Stomach (tissue), 9 donors: ENCODE results near the gene ANGPTL8. TPM values are rescaled to one million over a fixed set of nuclear protein-coding genes. Genes with fewer than 3 reads are reported as not detected.

Source experiments
- DNase-seq, 2 donors: peaks; one replicate each; pipeline versions ENCODE4 v3.0.0 to v3.0.0-alpha.2; 2013 to 2019
- H3K27ac ChIP-seq, 5 donors: fragments of 200-600 bp in 4 of 5; sonication (generic) in 4 of 5; one replicate each; pipeline ENCODE4 v1.5.1; 2013 to 2019; ENCODE audit warnings: mild to moderate bottlenecking in 1 of 5, moderate library complexity in 1 of 5
- H3K27me3 ChIP-seq, 3 donors: fragments of 200-600 bp; sonication (generic); one replicate each; pipeline ENCODE4 v1.5.1; 2017 to 2019; ENCODE audit warnings: mixed run types in 1 of 3
- H3K36me3 ChIP-seq, 4 donors: fragments of 200-600 bp; sonication (generic); 1 replicate in 3 of 4; 2 replicates in 1 of 4; pipeline ENCODE4 v1.5.1; 2016 to 2019
- H3K4me1 ChIP-seq, 4 donors: fragments of 200-600 bp; sonication (generic); one replicate each; pipeline ENCODE4 v1.5.1; 2016 to 2019
- H3K4me3 ChIP-seq, 4 donors: fragments of 200-600 bp; sonication (generic) in 3 of 4; one replicate each; pipeline ENCODE4 v1.5.1; 2016 to 2019; ENCODE audit warnings: mild to moderate bottlenecking in 1 of 4
- H3K9me3 ChIP-seq, 4 donors: fragments of 200-600 bp; sonication (generic); one replicate each; pipeline ENCODE4 v1.5.1; 2016 to 2019
- EP300 ChIP-seq: sonication (generic); formaldehyde crosslinking; IDR thresholded peaks from one replicate; pipeline ENCODE4 v1.6.1; 2017; ENCODE audit warnings: antibody characterized with exemption
- POLR2A ChIP-seq, 4 donors: fragments of 450-650 bp; IDR thresholded peaks; one replicate each; pipeline ENCODE4 v1.6.1; 2016; ENCODE audit warnings: antibody characterized with exemption in 4 of 4, control low read depth in 2 of 4, mild to moderate bottlenecking in 1 of 4, moderate library complexity in 1 of 4
- POLR2AphosphoS5 ChIP-seq, 3 donors: sonication (generic); formaldehyde crosslinking; IDR thresholded peaks; one replicate each; pipeline ENCODE4 v1.6.1; 2016; ENCODE audit warnings: antibody characterized with exemption in 3 of 3
- WGBS, 5 donors: extraction: QIAGEN DNeasy Blood & Tissue Kit in 3 of 5; methylation state at CpG; one replicate each; pipeline versions ENCODE4 v1.1.5 to v1.1.7; 2013 to 2018; 5-methylcytosine and 5-hydroxymethylcytosine counted together
- intact Hi-C: fragments of 100-400 bp; cut with DNase I; formaldehyde crosslinking; loops from one replicate; pipeline ENCODE4 v1.15.1; 2023; ENCODE audit warnings: low total_unique reads
- polyA plus RNA-seq, 3 donors: library from polyadenylated mRNA; stranded (reverse); fragments of 200-250 nt; gene quantifications; one replicate each; pipeline ENCODE4 v1.2.3, GENCODE V29; 2013
- total RNA-seq, 5 donors: library from RNA; depleted of rRNA; stranded (reverse); fragments of >200 nt; gene quantifications; one replicate each; pipeline versions ENCODE4 v1.1.0 to v1.2.3, GENCODE V29; 2014 to 2016
- TF ChIP-seq, protein P1 (sequence below), 7 experiments: fragments of 450-650 bp in 4 of 7; fragments of 200-600 bp in 3 of 7; sonication (generic) in 3 of 7; IDR thresholded peaks; one replicate each; pipeline ENCODE4 v1.5.1; 2016 to 2019; ENCODE audit warnings: antibody characterized with exemption in 7 of 7, control low read depth in 2 of 7, mild to moderate bottlenecking in 1 of 7
- donor health status: healthy with polysubstance abuse.
- donor health status: Bipolar disorder and iron deficiency.
- donor health status: healthy.

The ANGPTL8 gene
- total and polyA plus RNA-seq, 8 donors, result 0.70 TPM; not detected in 7

DNA sequence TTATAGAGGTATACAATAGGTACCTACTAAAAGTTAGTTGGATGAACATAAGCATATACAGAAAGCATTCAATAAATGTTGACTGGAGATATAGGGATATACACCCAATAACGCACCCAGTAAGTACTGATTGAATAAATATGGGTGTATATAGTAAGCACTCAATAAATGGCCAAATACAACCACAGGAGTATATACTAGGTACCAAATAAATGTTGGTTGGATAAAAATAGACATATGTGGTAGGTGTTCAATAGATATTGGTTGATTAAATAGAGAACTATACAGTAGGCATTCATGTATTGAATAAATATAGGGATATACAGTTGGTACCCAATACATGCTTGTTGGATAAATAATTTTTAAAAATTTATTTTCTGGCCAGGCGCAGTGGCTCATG, 9.4 kb downstream of the ANGPTL8 start:
- Histone ChIP-seq H3K36me3 (peaks cover 18 to 84% (median 74%) of the 10 kb centered on the region in 4 donors), H3K27me3 (no peaks in the 10 kb centered on the region), H3K27ac (peak overlapping the region in 1 of 5 donors; percentile 55), H3K4me1 (peaks cover 0 to 8% (median 3%) of the 10 kb centered on the region in 4 donors), H3K9me3 (no peaks in the 10 kb centered on the region), H3K4me3 (no peak overlapping the region)
- TF ChIP-seq EP300 (no peak), POLR2A (IDR thresholded peaks at IDR 0.05) (no peak), POLR2AphosphoS5 (IDR thresholded peaks at IDR 0.05) (no peak)
- TF ChIP-seq, protein P1, sequence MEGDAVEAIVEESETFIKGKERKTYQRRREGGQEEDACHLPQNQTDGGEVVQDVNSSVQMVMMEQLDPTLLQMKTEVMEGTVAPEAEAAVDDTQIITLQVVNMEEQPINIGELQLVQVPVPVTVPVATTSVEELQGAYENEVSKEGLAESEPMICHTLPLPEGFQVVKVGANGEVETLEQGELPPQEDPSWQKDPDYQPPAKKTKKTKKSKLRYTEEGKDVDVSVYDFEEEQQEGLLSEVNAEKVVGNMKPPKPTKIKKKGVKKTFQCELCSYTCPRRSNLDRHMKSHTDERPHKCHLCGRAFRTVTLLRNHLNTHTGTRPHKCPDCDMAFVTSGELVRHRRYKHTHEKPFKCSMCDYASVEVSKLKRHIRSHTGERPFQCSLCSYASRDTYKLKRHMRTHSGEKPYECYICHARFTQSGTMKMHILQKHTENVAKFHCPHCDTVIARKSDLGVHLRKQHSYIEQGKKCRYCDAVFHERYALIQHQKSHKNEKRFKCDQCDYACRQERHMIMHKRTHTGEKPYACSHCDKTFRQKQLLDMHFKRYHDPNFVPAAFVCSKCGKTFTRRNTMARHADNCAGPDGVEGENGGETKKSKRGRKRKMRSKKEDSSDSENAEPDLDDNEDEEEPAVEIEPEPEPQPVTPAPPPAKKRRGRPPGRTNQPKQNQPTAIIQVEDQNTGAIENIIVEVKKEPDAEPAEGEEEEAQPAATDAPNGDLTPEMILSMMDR (IDR thresholded peaks at IDR 0.05), result no peak
- 86 to 97% (median 95%) methylated on average over 2 of the region's 2 CpGs for WGBS, 5 donors
- intact Hi-C loops, result no loop called here
- no peak for DNase-seq

DNA sequence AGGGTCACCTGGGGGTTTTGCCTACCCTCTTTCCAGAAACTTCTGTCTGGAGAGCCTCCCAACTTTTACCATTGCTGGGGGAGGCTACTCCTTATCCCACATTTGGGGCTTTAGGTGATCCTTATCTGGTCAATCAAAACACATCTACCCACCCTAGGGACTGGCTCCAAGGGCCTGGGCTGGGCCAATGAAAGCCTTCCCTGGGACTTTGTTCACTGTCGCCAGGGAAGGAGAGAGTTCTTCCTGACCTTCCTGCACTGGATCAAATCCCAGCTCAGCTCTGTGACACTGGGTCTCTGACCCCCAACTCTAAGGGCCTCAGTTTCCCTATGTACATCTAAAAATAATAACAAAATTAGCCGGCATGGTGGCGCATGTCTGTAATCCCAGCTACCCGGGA, 11.8 kb downstream of the ANGPTL8 start:
- no peak for DNase-seq
- intact Hi-C loops, result no loop called here
- H3K36me3 ChIP-seq, result peaks cover 18 to 74% (median 71%) of the 10 kb centered on the region in 4 donors
- H3K27me3 ChIP-seq, result no peaks in the 10 kb centered on the region
- H3K27ac ChIP-seq, result no peak overlapping the region
- no peak overlapping the region for H3K4me3 ChIP-seq
- TF ChIP-seq POLR2A (IDR thresholded peaks at IDR 0.05) (no peak), EP300 (no peak), POLR2AphosphoS5 (IDR thresholded peaks at IDR 0.05) (no peak)
- TF ChIP-seq, protein P1 (IDR thresholded peaks at IDR 0.05), result no peak
- no peaks in the 10 kb centered on the region for H3K9me3 ChIP-seq
- 96 to 100% (median 98%) methylated on average over 4 of the region's 4 CpGs for WGBS, 5 donors
- peaks cover 0 to 6% (median 2%) of the 10 kb centered on the region in 4 donors for H3K4me1 ChIP-seq

DNA sequence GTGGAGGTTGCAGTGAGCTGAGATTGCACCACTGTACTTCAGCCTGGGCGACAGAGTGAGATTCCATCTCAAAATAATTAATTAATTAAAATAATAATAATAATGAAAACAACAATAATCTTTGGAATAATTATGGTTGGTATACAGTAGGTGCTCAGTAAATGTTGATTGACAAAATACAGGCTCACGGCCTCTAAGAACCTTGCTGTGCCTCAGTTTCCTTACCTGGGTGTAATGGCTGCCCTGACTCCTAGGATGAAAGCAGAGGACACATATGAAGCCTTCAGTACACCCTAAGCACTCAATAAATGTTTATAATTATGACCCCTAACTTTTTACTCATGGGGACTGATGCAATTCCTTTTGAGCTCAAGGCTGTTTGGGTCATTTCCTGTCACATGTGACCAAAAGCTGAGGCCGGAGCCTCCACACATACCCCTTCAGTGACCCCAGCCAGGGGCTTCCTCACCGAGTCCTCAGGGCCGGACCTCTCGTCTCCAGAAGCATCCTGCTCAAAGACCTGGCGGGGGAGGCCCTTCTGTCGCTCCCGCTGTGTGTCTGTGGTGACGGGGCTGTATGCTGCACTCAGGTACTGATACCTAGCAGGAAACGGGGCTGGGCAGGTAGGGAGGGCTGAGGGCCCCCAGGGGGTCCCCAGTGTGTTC, 12.4 kb downstream of the ANGPTL8 start:
- Histone ChIP-seq H3K9me3 (no peaks in the 10 kb centered on the region), H3K27ac (no peak overlapping the region), H3K27me3 (no peaks in the 10 kb centered on the region), H3K4me3 (no peak overlapping the region), H3K4me1 (peaks cover 0 to 6% (median 2%) of the 10 kb centered on the region in 4 donors), H3K36me3 (peaks cover 15 to 69% (median 66%) of the 10 kb centered on the region in 4 donors)
- intact Hi-C loops, result no loop called here
- TF ChIP-seq, protein P1 (IDR thresholded peaks at IDR 0.05), result no peak
- TF ChIP-seq POLR2AphosphoS5 (IDR thresholded peaks at IDR 0.05) (no peak), POLR2A (IDR thresholded peaks at IDR 0.05) (no peak), EP300 (no peak)
- DNase-seq, result no peak
- 84 to 90% (median 86%) methylated on average over 9 to 11 of the region's 11 CpGs for WGBS, 5 donors

DNA sequence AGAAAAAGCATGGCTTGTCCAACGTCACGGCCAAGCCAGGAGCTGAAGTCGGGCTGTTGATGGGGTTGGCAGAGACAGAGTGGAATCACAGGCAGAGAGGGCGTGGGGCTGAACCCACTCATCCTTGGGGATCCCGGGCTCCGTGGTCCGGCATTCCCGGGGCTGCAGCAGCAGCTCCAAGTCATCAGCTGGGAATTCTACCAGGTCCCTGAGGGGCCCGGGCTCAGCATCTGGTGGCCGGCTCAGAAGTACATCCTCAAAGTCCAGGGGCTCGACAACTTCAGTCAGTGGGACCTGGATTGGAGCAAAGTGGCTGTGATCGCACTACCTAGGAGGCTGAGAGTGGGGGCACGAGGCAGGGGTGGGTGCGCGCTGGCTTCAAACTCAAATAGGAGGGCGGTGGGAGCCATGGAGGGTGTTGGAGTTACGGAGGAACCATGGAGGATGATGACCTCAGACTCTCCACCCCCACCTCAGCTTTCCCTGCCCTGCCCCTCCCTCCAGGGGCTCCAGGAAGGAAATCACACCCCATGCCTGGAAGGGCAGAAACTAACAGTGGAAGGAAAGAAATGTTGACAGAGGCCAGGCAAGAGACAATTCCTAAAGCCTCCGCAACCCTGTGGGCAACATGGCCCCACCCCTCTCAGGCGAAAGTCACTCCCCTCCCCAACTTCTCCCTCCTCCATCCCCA, 13.4 kb downstream of the ANGPTL8 start:
- intact Hi-C loops, result no loop called here
- Histone ChIP-seq H3K36me3 (peaks cover 15 to 59% (median 56%) of the 10 kb centered on the region in 4 donors), H3K4me3 (no peak overlapping the region), H3K27me3 (no peaks in the 10 kb centered on the region), H3K4me1 (peaks cover 0 to 5% (median 2%) of the 10 kb centered on the region in 4 donors), H3K27ac (peak overlapping the region in 4 of 5 donors; percentile 17 to 73 (median 44)), H3K9me3 (no peaks in the 10 kb centered on the region)
- no peak for DNase-seq
- 85 to 94% (median 89%) methylated on average over 12 to 19 of the region's 19 CpGs for WGBS, 5 donors
- no peak for TF ChIP-seq POLR2A (IDR thresholded peaks at IDR 0.05)
- no peak for TF ChIP-seq EP300
- TF ChIP-seq POLR2AphosphoS5 (IDR thresholded peaks at IDR 0.05), result no peak
- TF ChIP-seq, protein P1 (IDR thresholded peaks at IDR 0.05), result no peak
